Raji (cell line): Measurements from ENCODE around the gene TTC39A.

Experiments
- POLR2A ChIP-seq: IDR thresholded peaks from 2 replicates; pipeline ENCODE4 v1.6.1; 2011; ENCODE audit warnings: low read depth, low read length, control low read depth; ENCODE audit not compliant: insufficient read depth

Gene TTC39A

GRCh38 chr1:51325391-51325790, 5.0 kb downstream of the TTC39A start:
- TF ChIP-seq POLR2A: no peak

- no peak for TF ChIP-seq POLR2A
Measured at GRCh38 chr1:51324251-51325010, 5.9 kb downstream of the TTC39A start.

- no peak for TF ChIP-seq POLR2A
Measured at GRCh38 chr1:51323778-51324177, 6.6 kb downstream of the TTC39A start.

- TF ChIP-seq POLR2A: no peak
Measured at GRCh38 chr1:51322417-51323101, 7.8 kb downstream of the TTC39A start.

DNA sequence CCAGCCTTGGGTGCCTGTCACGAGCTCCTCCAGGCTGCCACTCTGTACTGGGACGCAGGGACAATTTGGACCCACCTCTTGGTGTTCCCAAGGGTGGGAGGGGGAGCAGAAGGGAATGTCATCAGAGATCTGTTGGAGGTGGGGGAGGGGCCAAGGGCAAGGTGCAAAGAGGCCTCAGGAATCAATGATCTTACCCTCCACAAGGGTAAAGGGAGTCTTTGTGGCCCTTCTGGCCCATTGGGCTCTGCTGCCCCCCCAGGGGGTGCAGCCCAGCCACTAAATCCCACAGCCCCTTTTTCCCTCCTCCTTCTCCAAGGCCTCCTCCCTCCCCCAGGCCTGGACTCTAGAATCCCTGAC, 8.5 kb downstream of the TTC39A start:
- TF ChIP-seq POLR2A: no peak

DNA sequence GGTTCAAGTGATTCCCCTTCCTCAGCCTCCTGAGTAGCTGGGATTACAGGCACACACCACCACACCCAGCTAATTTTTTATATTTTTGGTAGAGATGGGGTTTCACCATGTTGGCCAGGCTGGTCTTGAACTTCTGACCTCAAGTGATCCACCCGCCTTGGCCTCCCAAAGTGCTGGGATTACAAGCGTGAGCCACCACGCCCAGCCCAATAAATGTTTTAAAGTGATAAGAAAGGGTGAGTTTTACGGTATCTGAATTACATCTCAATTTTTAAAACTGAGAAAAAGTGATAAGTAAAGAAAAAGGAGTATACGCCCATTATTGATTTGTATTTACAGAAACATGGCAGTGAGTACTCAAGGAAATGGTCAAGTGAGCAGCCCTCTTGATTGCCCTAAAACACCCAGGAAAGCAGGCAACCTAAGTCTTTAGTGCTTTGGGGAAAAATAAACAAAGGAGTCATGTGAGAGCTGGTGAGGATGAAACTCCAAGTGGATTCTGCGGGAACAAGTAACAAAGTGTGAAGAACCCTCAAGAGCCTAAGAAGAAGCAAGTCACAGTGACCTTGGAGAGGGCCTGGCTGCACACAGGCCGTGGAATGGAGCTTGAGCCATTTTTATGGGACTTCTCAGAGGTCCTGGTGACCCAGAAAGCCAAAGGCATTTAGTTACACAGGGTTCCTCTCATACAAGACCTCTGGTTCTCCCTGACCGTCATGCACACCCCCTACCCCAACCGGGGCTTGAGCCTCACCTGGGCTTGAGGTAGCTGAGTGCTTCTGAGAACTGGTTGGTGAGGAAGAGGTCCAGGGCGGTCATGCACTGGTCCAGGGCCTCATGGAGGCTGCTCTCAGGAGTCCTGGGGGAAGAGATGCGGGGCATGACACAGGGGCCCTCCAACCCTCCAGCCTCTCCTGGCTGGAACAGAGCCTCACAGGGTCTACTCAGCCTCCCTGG, 9.1 kb downstream of the TTC39A start:
- no peak for TF ChIP-seq POLR2A

DNA sequence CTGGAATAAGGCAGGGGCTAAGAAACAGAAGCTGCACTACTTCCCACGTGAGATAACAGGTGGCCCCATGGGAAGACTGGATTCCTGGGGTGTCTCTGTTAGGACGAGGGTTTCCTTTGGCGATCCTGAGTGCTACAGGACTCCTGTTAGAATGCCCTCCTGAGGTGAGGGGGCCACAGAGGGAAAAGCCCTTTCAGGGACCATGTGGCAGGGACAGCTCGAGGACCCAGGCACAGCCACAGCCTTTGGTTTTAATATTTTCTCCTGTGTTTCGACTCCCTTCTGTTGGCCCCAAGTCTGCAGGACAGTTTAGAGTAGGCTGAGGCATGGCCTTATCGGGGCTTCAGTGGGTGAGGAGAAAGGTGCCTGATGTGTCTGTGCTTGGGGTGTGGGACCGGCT, 12.6 kb downstream of the TTC39A start:
- TF ChIP-seq POLR2A: no peak

GRCh38 chr1:51316846-51317120, 13.6 kb downstream of the TTC39A start:
- TF ChIP-seq POLR2A: no peak

- TF ChIP-seq POLR2A: no peak
Measured at GRCh38 chr1:51316113-51316845, 14.1 kb downstream of the TTC39A start.

DNA sequence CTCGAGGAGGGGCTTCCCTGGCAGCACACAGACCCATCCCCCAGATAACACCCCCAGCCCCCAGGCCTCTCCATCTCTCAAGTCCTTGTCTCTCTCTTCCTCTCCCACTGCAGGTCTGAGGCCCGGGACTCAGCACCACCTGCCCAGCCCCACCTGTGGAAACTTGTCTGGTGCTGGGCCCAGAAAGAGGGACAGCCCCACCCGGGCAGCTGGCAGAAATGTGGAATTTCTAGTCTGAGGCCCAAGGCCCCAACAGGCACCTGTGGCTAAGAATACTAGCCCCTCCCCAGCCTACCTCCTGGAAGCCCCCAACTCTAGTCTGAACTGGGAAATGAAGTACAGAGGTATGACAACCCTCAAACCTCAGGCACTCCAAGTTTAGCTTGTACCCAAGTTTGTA, 15.4 kb downstream of the TTC39A start:
- TF ChIP-seq POLR2A: no peak

DNA sequence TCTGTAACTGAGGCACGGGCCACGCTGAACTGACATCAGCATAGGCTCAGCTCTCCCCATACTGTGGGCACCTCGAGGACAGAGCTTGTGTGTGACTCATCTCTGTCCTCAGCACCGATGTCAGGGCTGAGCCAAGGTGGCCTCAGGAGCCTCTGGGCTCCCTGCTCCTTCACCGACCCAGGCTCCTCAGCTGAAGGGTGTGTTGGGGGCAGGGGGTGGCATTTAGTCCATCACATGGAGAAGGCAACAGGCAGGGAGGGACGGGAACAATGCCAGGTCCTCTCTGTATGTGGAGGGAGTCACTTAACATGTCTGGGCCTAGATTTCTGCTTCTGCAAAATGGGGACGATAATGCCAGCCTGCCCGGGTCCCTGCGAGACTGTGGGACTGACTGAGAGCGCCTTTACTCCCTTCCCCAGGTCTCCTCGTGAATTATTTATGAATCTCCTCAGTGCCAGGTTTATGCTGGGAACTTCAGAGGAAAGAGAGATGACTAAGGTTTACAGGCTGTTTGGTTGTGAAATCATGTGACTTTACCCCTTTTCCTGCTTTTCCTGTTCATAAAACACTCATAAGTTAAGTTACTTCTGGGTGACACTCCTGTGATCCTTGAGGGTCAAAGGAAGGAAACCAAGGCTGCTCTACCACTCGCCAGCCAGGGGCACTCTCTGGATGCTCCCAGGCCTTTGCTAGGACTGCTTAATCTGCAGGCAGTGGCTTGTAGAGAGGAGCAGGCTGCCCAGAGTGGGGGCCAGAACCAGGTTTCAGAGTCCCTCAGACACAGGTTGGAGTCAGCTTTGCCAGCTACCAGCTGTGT, 16.2 kb downstream of the TTC39A start:
- TF ChIP-seq POLR2A: no peak

DNA sequence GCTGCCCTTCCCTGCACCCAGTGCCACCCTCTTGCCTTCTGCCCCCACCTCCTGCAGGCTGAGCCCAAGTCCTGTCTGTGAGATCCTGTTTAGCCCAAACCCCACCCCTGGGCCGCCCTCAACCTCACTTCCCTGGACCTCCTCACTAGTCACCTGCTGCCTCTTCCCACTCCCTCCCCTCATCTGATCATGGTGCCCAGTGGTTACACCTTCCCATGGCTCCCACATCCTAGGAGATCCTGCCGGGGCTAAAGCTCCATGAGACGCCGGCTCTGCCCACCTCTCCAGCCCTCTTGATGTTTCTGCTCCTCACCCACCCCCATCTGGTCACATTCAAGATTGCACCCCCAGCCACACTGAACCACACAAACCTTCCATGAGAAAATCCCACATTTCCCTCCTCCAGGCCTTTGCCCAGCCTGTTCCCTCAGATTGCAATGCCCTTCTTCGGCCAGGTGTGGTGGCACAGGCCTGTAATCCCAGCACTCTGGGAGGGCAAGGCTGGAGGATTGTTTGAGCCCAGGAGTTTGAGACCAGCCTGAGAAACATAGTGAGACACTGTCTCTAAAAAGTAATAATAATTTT, 17.0 kb downstream of the TTC39A start:
- TF ChIP-seq POLR2A: no peak

GRCh38 chr1:51312718-51313117, 17.6 kb downstream of the TTC39A start:
- no peak for TF ChIP-seq POLR2A

DNA sequence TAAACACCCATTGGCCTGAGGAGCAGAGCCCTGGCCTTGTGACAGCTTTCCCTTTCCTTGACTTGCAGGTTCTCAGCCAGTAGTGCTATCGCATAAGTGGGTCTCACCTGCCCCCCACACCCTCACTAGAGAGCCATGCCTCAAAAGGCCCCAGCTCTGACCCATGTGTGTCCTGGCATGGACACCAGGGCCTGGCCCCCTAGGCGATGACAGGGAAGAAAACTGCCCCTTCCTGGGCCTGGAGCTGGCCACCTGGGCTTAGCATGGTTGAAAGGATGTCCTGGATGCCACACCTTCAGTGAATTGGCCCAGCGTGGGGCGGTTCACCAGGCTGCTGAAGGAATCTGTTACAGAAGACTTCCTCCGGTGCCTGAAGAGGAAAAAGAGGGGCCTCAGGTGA, 18.5 kb downstream of the TTC39A start:
- no peak for TF ChIP-seq POLR2A
